Fibroblast of mammary gland (primary cell): ENCODE results near the gene CDC42BPB.

Source experiments
- DNase-seq: peaks from one replicate; pipeline ENCODE4 v3.0.0-alpha.2; 2010; ENCODE audit warnings: low read depth
- H3K4me3 ChIP-seq: 2 replicates; pipeline ENCODE4 v1.5.1; 2011; ENCODE audit warnings: low read depth, mild to moderate bottlenecking, low read length, moderate library complexity; ENCODE audit not compliant: control insufficient read depth
- CTCF ChIP-seq: conservative IDR thresholded peaks from 2 replicates; pipeline ENCODE4 v1.5.1; 2011; ENCODE audit warnings: low read depth, low read length, inconsistent platforms; ENCODE audit not compliant: control insufficient read depth, insufficient read depth

CDC42BPB gene

GRCh38 chr14:102977475-102977874 is 79.9 kb downstream of the CDC42BPB start:
- no peak for TF ChIP-seq CTCF
- H3K4me3 ChIP-seq: no peak overlapping the region
- DNase-seq: no peak

GRCh38 chr14:102975662-102976061 is 81.7 kb downstream of the CDC42BPB start:
- DNase-seq: no peak
- TF ChIP-seq CTCF: no peak
- no peak overlapping the region for H3K4me3 ChIP-seq

GRCh38 chr14:102973706-102974285 is 83.6 kb downstream of the CDC42BPB start:
- no peak for TF ChIP-seq CTCF
- no peak overlapping the region for H3K4me3 ChIP-seq
- no peak for DNase-seq

- no peak for DNase-seq
- no peak overlapping the region for H3K4me3 ChIP-seq
- no peak for TF ChIP-seq CTCF
Observed at GRCh38 chr14:102971836-102972606, 85.3 kb downstream of the CDC42BPB start.

GRCh38 chr14:102971314-102971713 is 86.0 kb downstream of the CDC42BPB start:
- DNase-seq: no peak
- no peak for TF ChIP-seq CTCF
- H3K4me3 ChIP-seq: no peak overlapping the region

- H3K4me3 ChIP-seq: no peak overlapping the region
- TF ChIP-seq CTCF: no peak
- DNase-seq: no peak
Observed at GRCh38 chr14:102970496-102970895, 86.9 kb downstream of the CDC42BPB start.

GRCh38 chr14:102969901-102970300 is 87.4 kb downstream of the CDC42BPB start:
- no peak overlapping the region for H3K4me3 ChIP-seq
- no peak for DNase-seq
- no peak for TF ChIP-seq CTCF
